SK-N-SH treated with all-trans-retinoic acid at 6 μM for 48 hours (cell line): ENCODE data around the gene ADGRB3.
"Not testable (repeated sequence)": the region's sequence is repeated elsewhere in the genome, so short reads cannot be mapped to it uniquely, and the experiment has no call there.

Experiments
- ATAC-seq: fragments of 200-7000 bp; cut with Tn5 transposase; 3 replicates; pipeline ENCODE4 v1.9.1; 2020; ENCODE audit warnings: mild to moderate bottlenecking, moderate library complexity
- ARNTL ChIP-seq: fragments of 450-650 bp; formaldehyde crosslinking; IDR thresholded peaks from 2 replicates; pipeline ENCODE4 v1.5.0; 2020; ENCODE audit warnings: low read depth, mild to moderate bottlenecking, moderate library complexity, borderline replicate concordance
- BACH2 ChIP-seq: fragments of 250-450 bp; sonication (Bioruptor Pico); IDR thresholded peaks from 2 replicates; pipeline ENCODE4 v1.9.0; 2021; ENCODE audit warnings: mild to moderate bottlenecking, borderline replicate concordance
- CREB5 ChIP-seq: fragments of 250-450 bp; sonication (Bioruptor Pico); IDR thresholded peaks from 2 replicates; pipeline ENCODE4 v1.5.1; 2020; ENCODE audit warnings: low read depth, mild to moderate bottlenecking, moderate library complexity
- ESRRG ChIP-seq: fragments of 250-450 bp; sonication (Bioruptor Pico); IDR thresholded peaks from 2 replicates; pipeline ENCODE4 v1.6.1; 2021; ENCODE audit warnings: mild to moderate bottlenecking
- GLIS3 ChIP-seq: fragments of 250-450 bp; sonication (Bioruptor Pico); IDR thresholded peaks from 2 replicates; pipeline ENCODE4 v1.5.0; 2020; ENCODE audit warnings: mild to moderate bottlenecking, moderate library complexity
- ISL1 ChIP-seq: fragments of 250-450 bp; sonication (Bioruptor Pico); IDR thresholded peaks from 2 replicates; pipeline ENCODE4 v2.1.2; 2022; ENCODE audit warnings: mild to moderate bottlenecking, moderate library complexity
- PATZ1 ChIP-seq: fragments of 250-450 bp; sonication (Bioruptor Pico); IDR thresholded peaks from 2 replicates; pipeline ENCODE4 v1.8.0; 2020; ENCODE audit warnings: mild to moderate bottlenecking, moderate library complexity, borderline replicate concordance
- POU6F1 ChIP-seq: fragments of 250-450 bp; sonication (Bioruptor Pico); IDR thresholded peaks from 2 replicates; pipeline ENCODE4 v1.8.0; 2021; ENCODE audit warnings: low read depth, mild to moderate bottlenecking, moderate library complexity, borderline replicate concordance
- PPARA ChIP-seq: fragments of 250-450 bp; sonication (Bioruptor Pico); IDR thresholded peaks from 2 replicates; pipeline ENCODE4 v1.5.0; 2020; ENCODE audit warnings: mild to moderate bottlenecking, borderline replicate concordance
- SNAI2 ChIP-seq: fragments of 250-450 bp; sonication (Bioruptor Pico); IDR thresholded peaks from 2 replicates; pipeline ENCODE4 v1.5.0; 2020; ENCODE audit warnings: mild to moderate bottlenecking, moderate library complexity
- TCF4 ChIP-seq: fragments of 250-450 bp; sonication (Bioruptor Pico); IDR thresholded peaks from 2 replicates; pipeline ENCODE4 v1.8.0; 2021; ENCODE audit warnings: mild to moderate bottlenecking, moderate library complexity, borderline replicate concordance
- TOX ChIP-seq: fragments of 250-450 bp; sonication (Bioruptor Pico); IDR thresholded peaks from 2 replicates; pipeline ENCODE4 v1.8.0; 2021; ENCODE audit warnings: mild to moderate bottlenecking, moderate library complexity, borderline replicate concordance
- TSHZ2 ChIP-seq: fragments of 250-450 bp; sonication (Bioruptor Pico); IDR thresholded peaks from 2 replicates; pipeline ENCODE4 v1.5.0; 2020; ENCODE audit warnings: mild to moderate bottlenecking, moderate library complexity
- ZFP30 ChIP-seq: fragments of 450-650 bp; formaldehyde crosslinking; IDR thresholded peaks from 2 replicates; pipeline ENCODE4 v1.5.0; 2022; ENCODE audit warnings: mild to moderate bottlenecking, moderate library complexity
- ZNF565 ChIP-seq: fragments of 450-650 bp; formaldehyde crosslinking; conservative IDR thresholded peaks from 2 replicates; pipeline ENCODE4 v1.5.0; 2020; ENCODE audit warnings: low read depth, mild to moderate bottlenecking, moderate library complexity
- ZNF8 ChIP-seq: fragments of 450-650 bp; formaldehyde crosslinking; IDR thresholded peaks from 2 replicates; pipeline ENCODE4 v1.5.0; 2020; ENCODE audit warnings: mild to moderate bottlenecking, moderate library complexity

The ADGRB3 gene

GRCh38 chr6:68779366-68779765 lies 144.3 kb downstream of the ADGRB3 start (continued):
- TF ChIP-seq POU6F1 (CRISPR knock-in tag) (no peak), TSHZ2 (CRISPR knock-in tag) (no peak)
- TF ChIP-seq, all 23 proteins: peak for 0

- ATAC-seq = not testable (repeated sequence)
Observed at GRCh38 chr6:68790128-68790527, 155.0 kb downstream of the ADGRB3 start.

- ATAC-seq = not testable (repeated sequence)
Observed at GRCh38 chr6:68814976-68815375, 179.9 kb downstream of the ADGRB3 start.

- TF ChIP-seq TSHZ2 (CRISPR knock-in tag) = no peak
- no peak for TF ChIP-seq ZNF8 (CRISPR knock-in tag)
- 0 out of 2 replicates have a peak, but pooled peaks have one; percentile 24 for TF ChIP-seq ISL1
- TF ChIP-seq BACH2 (CRISPR knock-in tag) = no peak
- TF ChIP-seq, all 23 proteins: peak for 1
- ATAC-seq = no peak
Observed at GRCh38 chr6:68826501-68826900, 191.4 kb downstream of the ADGRB3 start.

- no peak for ATAC-seq
- TF ChIP-seq ZNF8 (CRISPR knock-in tag) (no peak), CREB5 (CRISPR knock-in tag) (no peak), GLIS3 (CRISPR knock-in tag) (no peak), ARNTL (no peak), TOX (CRISPR knock-in tag) (no peak), BACH2 (CRISPR knock-in tag) (no peak), SNAI2 (CRISPR knock-in tag) (no peak), POU6F1 (CRISPR knock-in tag) (no peak), ZNF565 (CRISPR knock-in tag) (no peak), TCF4 (no peak), ZFP30 (CRISPR knock-in tag) (no peak), ESRRG (CRISPR knock-in tag) (no peak), PATZ1 (no peak), PPARA (CRISPR knock-in tag) (no peak)
Observed at GRCh38 chr6:68834551-68834950, 199.5 kb downstream of the ADGRB3 start.
